Left ventricle myocardium inferior (tissue), 1 donor: ENCODE measurements around the gene EP400. TPM values are rescaled to one million over a fixed set of nuclear protein-coding genes. Genes with fewer than 3 reads are reported as not detected.

ENCODE experiments used
- DNase-seq: peaks from one replicate; pipeline ENCODE4 v3.0.0-alpha.2; 2020
- H3K27ac ChIP-seq: fragments of 200-600 bp; replicated peaks from 2 replicates; pipeline ENCODE4 v1.8.0; 2021
- H3K27me3 ChIP-seq: fragments of 200-600 bp; 2 replicates; pipeline ENCODE4 v1.8.0; 2021; ENCODE audit warnings: low read depth
- H3K36me3 ChIP-seq: fragments of 200-600 bp; 2 replicates; pipeline ENCODE4 v1.8.0; 2021
- H3K4me1 ChIP-seq: fragments of 200-600 bp; 2 replicates; pipeline ENCODE4 v1.8.0; 2021
- H3K4me3 ChIP-seq: fragments of 200-600 bp; 2 replicates; pipeline ENCODE4 v1.8.0; 2021; ENCODE audit warnings: mild to moderate bottlenecking, moderate library complexity
- H3K9me3 ChIP-seq: fragments of 200-600 bp; replicated peaks from 2 replicates; pipeline ENCODE4 v1.8.0; 2021
- intact Hi-C: fragments of 100-400 bp; cut with micrococcal nuclease; formaldehyde crosslinking; loops from one replicate; pipeline ENCODE4 v1.11.0; 2022
- total RNA-seq: library from RNA; stranded (reverse); fragmentation: NEBNext Ultra II Directional; extraction: Animal tissue kit (Norgen Biotek cat#: 25700); gene quantifications from one replicate; pipeline ENCODE4 v1.2.1, GENCODE V29; 2021
- TF ChIP-seq, protein P1 (sequence below): fragments of 200-600 bp; IDR thresholded peaks from 2 replicates; pipeline ENCODE4 v1.8.0; 2021; ENCODE audit warnings: antibody characterized with exemption, mild to moderate bottlenecking, borderline replicate concordance
- donor health status: DM: no; HTN: yes; CAD: no; lungs with severe emphysema.

Gene EP400
- total RNA-seq, 1 donor from 2014 or later, result 15.3 TPM

DNA sequence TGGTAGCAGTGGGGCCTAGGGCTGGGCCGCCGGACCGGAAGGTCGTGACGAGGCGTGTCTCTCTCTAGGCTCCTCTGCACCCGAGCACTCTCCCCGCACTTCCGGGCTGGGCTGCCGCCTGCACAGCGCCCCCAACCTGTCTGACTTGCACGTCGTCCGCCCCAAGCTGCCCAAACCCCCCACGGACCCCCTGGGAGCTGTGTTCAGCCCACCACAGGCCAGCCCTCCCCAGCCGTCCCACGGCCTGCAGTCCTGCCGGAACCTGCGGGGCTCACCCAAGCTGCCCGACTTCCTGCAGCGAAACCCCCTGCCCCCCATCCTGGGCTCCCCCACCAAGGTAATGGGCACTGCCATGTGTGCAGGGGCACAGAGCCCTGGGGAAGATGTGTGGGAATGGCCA is 33.9 kb upstream of the EP400 start:
- Histone ChIP-seq H3K4me3 (no peak overlapping the region), H3K4me1 (peaks cover 44% of the 10 kb centered on the region), H3K27me3 (no peaks in the 10 kb centered on the region), H3K36me3 (peaks cover 80% of the 10 kb centered on the region), H3K9me3 (no peaks in the 10 kb centered on the region), H3K27ac (no peak overlapping the region)
- intact Hi-C loops, result no loop called here
- DNase-seq, result no peak
- TF ChIP-seq, protein P1, sequence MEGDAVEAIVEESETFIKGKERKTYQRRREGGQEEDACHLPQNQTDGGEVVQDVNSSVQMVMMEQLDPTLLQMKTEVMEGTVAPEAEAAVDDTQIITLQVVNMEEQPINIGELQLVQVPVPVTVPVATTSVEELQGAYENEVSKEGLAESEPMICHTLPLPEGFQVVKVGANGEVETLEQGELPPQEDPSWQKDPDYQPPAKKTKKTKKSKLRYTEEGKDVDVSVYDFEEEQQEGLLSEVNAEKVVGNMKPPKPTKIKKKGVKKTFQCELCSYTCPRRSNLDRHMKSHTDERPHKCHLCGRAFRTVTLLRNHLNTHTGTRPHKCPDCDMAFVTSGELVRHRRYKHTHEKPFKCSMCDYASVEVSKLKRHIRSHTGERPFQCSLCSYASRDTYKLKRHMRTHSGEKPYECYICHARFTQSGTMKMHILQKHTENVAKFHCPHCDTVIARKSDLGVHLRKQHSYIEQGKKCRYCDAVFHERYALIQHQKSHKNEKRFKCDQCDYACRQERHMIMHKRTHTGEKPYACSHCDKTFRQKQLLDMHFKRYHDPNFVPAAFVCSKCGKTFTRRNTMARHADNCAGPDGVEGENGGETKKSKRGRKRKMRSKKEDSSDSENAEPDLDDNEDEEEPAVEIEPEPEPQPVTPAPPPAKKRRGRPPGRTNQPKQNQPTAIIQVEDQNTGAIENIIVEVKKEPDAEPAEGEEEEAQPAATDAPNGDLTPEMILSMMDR, result no peak

DNA sequence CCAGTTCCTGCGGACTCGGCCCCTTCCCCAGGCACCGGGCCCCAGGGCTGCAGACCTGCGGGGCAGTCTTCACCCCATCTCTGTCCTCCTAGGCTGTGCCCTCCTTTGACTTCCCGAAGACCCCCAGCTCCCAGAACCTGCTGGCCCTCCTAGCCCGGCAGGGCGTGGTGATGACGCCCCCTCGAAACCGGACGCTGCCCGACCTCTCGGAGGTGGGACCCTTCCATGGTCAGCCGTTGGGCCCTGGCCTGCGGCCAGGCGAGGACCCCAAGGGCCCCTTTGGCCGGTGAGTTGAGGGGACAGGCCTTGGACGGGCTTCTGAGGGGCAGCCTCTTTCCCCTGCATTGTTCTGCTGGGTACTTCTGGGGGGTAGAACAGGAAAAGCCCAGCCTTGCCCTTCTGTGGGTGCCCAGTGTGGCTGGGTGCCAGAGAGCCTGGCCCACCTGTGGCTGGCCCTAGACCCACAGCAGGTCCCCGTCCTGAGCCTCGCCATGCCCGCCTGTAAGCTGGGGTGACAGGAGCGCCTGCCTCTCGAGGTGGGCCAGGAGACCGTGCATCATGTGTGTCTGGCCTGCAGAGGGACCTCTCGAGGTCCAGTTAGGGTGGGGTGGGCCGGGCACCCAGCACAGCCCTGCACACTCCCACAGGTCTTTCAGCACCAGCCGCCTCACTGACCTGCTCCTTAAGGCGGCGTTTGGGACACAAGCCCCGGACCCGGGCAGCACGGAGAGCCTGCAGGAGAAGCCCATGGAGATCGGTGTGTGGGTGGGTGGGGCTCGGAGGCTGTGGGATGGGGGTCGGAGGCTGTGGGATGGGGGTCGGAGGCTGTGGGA is 33.2 kb upstream of the EP400 start:
- TF ChIP-seq, protein P1, result no peak
- DNase-seq, result no peak
- peaks cover 80% of the 10 kb centered on the region for H3K36me3 ChIP-seq
- no peak overlapping the region for H3K4me3 ChIP-seq
- no peaks in the 10 kb centered on the region for H3K9me3 ChIP-seq
- peaks cover 44% of the 10 kb centered on the region for H3K4me1 ChIP-seq
- intact Hi-C loops, result no loop called here
- H3K27me3 ChIP-seq, result no peaks in the 10 kb centered on the region
- H3K27ac ChIP-seq, result no peak overlapping the region

DNA sequence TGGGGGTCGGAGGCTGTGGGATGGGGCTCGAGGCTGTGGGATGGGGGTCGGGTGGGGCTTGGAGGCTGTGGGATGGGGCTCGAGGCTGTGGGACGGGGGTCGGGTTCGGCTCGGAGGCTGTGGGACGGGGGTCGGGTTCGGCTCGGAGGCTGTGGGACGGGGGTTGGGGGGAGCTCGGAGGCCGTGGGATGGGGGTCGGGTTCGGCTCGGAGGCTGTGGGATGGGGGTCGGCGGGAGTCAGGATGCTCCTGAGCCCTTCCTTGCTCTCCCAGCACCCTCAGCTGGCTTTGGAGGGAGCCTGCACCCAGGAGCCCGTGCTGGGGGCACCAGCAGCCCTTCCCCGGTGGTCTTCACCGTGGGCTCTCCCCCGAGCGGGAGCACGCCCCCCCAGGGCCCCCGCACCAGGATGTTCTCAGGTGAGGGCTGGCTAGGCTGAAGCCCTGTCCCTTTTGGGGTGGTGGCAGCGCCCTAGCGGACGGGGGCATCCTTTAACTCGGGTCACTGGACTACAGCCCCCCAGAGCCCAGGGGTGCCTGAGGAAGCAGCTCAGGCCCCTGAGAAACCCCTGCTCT is 32.5 kb upstream of the EP400 start:
- H3K9me3 ChIP-seq, result no peaks in the 10 kb centered on the region
- H3K27me3 ChIP-seq, result no peaks in the 10 kb centered on the region
- H3K27ac ChIP-seq, result no peak overlapping the region
- H3K4me1 ChIP-seq, result peaks cover 44% of the 10 kb centered on the region
- DNase-seq, result no peak
- H3K36me3 ChIP-seq, result peaks cover 80% of the 10 kb centered on the region
- TF ChIP-seq, protein P1, result no peak
- H3K4me3 ChIP-seq, result no peak overlapping the region
- intact Hi-C loops, result no loop called here

DNA sequence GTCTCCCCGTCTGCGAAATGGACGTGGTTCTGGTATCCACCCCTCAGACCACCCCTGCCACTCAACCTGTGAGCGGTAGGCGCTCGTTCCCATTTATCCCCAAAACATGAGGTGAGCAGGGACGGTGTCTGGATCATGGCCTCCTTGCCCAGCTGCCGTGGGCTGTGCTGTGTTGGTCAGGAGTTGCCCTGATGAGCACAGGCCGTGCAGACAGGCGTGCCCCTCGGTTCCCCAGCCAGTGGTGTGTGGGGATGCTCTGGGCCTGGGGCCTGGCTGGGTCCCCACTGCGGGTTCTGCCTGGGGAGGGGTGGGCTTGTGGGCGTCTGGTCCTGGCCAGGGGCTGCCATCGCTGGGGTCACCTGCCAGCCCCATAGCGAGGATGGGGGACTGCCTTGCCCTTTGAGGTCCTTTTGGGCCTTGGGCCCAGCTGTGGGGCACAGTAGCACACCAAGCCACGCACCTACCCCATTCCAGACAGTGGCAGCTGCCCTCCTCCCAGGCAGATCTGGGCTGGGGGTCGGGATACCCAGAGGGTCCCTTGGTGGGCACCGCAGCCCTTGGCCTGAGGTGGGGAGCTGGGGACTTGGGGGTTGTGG is 31.9 kb upstream of the EP400 start:
- no peak for DNase-seq
- Histone ChIP-seq H3K27ac (no peak overlapping the region), H3K4me1 (peaks cover 43% of the 10 kb centered on the region), H3K36me3 (peaks cover 83% of the 10 kb centered on the region), H3K4me3 (no peak overlapping the region), H3K9me3 (no peaks in the 10 kb centered on the region), H3K27me3 (no peaks in the 10 kb centered on the region)
- intact Hi-C loops, result no loop called here
- TF ChIP-seq, protein P1, result no peak

DNA sequence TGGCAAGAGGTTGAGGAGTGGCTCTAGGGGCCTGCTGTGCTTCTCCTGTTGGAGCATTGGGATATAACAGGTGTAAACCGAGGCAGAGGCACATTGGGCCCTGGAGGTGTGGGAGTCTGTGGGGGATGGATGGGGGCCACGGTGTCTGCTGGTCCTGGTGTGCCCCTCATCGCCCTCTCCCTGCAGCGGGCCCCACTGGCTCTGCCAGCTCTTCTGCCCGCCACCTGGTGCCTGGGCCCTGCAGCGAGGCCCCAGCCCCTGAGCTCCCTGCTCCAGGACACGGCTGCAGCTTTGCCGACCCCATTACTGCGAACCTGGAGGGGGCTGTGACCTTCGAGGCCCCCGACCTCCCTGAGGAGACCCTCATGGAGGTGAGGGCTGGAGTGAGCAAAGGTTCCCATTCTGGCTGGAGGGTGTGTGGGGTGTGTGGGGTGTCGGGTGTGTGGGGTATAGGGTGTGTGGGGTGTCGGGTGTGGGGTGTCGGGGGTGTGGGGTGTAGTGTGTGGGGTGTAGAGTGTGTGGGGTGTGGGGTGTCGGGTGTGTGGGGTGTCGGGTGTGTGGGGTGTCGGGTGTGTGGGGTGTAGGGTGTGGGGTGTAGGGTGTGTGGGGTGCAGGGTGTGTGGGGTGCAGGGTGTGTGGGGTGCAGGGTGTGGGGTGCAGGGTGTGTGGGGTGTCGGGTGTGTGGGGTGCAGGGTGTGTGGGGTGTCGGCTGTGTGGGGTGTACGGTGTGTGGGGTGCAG is 31.3 kb upstream of the EP400 start:
- H3K9me3 ChIP-seq, result no peaks in the 10 kb centered on the region
- peaks cover 42% of the 10 kb centered on the region for H3K4me1 ChIP-seq
- H3K27me3 ChIP-seq, result no peaks in the 10 kb centered on the region
- H3K27ac ChIP-seq, result no peak overlapping the region
- H3K36me3 ChIP-seq, result peaks cover 82% of the 10 kb centered on the region
- intact Hi-C loops, result no loop called here
- H3K4me3 ChIP-seq, result no peak overlapping the region
- no peak for DNase-seq
- TF ChIP-seq, protein P1, result no peak
